B cell (primary cell): ENCODE measurements around the gene PKP2.
A peak's percentile ranks its signal among the peaks of the same experiment; 100 is the strongest.

Experiments used
- CTCF ChIP-seq: fragments of 200-600 bp; IDR thresholded peaks from one replicate; pipeline ENCODE4 v1.8.0; 2022; ENCODE audit warnings: antibody characterized with exemption, mild to moderate bottlenecking
- EZH2 ChIP-seq: IDR thresholded peaks from 2 replicates; pipeline ENCODE4 v1.6.1; 2012; ENCODE audit warnings: borderline replicate concordance, low read depth, mild to moderate bottlenecking, moderate library complexity, low read length; ENCODE audit not compliant: insufficient read depth, poor library complexity, severe bottlenecking

- TF ChIP-seq EZH2 (no peak), CTCF (peak; percentile 56)
These were observed 140.0 kb downstream of the PKP2 start for GRCh38 chr12:32756476-32757066.
